22Rv1 (cell line): ENCODE measurements around the gene ISLR.

Experiments used
- H3K27ac ChIP-seq: fragments of 450-650 bp; 2 replicates; pipeline ENCODE4 v1.5.1; 2017
- CTCF ChIP-seq: fragments of 450-650 bp; IDR thresholded peaks from 2 replicates; pipeline ENCODE4 v1.5.1; 2017; ENCODE audit warnings: mild to moderate bottlenecking
- ZFX ChIP-seq: fragments of 450-650 bp; IDR thresholded peaks from 2 replicates; pipeline ENCODE4 v1.6.1; 2017; ENCODE audit warnings: antibody characterized with exemption, borderline replicate concordance

The ISLR gene

GRCh38 chr15:74176262-74177214 lies 3.0 kb downstream of the ISLR start:
- TF ChIP-seq ZFX: no peak
- TF ChIP-seq CTCF: no peak
- H3K27ac ChIP-seq: no peak overlapping the region

GRCh38 chr15:74178326-74179100 lies 5.0 kb downstream of the ISLR start:
- no peak for TF ChIP-seq CTCF
- no peak for TF ChIP-seq ZFX
- H3K27ac ChIP-seq: no peak overlapping the region

- no peak overlapping the region for H3K27ac ChIP-seq
- TF ChIP-seq ZFX: no peak
- TF ChIP-seq CTCF: no peak
These were observed 5.8 kb downstream of the ISLR start for GRCh38 chr15:74179101-74179841.

- TF ChIP-seq ZFX (no peak), CTCF (no peak)
- H3K27ac ChIP-seq: no peak overlapping the region
These were observed 6.7 kb downstream of the ISLR start for GRCh38 chr15:74179983-74180880.

- no peak overlapping the region for H3K27ac ChIP-seq
- TF ChIP-seq CTCF (no peak), ZFX (no peak)
These were observed 7.5 kb downstream of the ISLR start for GRCh38 chr15:74180881-74181602.

- TF ChIP-seq ZFX: no peak
- no peak for TF ChIP-seq CTCF
- no peak overlapping the region for H3K27ac ChIP-seq
These were observed 8.6 kb downstream of the ISLR start for GRCh38 chr15:74182131-74182530.
